NAMALWA (cell line): Measurements from ENCODE around the gene POTEI.
"Not testable (repeated sequence)": the region's sequence is repeated elsewhere in the genome, so short reads cannot be mapped to it uniquely, and the experiment has no call there.

Source experiments
- DNase-seq: peaks from one replicate; pipeline ENCODE4 v3.0.0-alpha.2; 2015; ENCODE audit warnings: low spot score

Gene POTEI

GRCh38 chr2:130509228-130509627 is at the start of gene POTEI:
POTEI (minus strand) TSS chr2:130509328; CDS start chr2:130509235, 93 bp downstream.
- DNase-seq: not testable (repeated sequence)

GRCh38 chr2:130556441-130556840 is 47.3 kb upstream of the POTEI start:
- not testable (repeated sequence) for DNase-seq

- DNase-seq: not testable (repeated sequence)
Measured at GRCh38 chr2:130554178-130554577, 45.0 kb upstream of the POTEI start.

GRCh38 chr2:130549475-130549874 is 40.3 kb upstream of the POTEI start:
- DNase-seq: not testable (repeated sequence)

- DNase-seq: not testable (repeated sequence)
Measured at GRCh38 chr2:130548418-130548817, 39.3 kb upstream of the POTEI start.

GRCh38 chr2:130544978-130545377 is 35.9 kb upstream of the POTEI start:
- DNase-seq: not testable (repeated sequence)

GRCh38 chr2:130543785-130544528 is 34.8 kb upstream of the POTEI start:
- not testable (repeated sequence) for DNase-seq

GRCh38 chr2:130542789-130543188 is 33.7 kb upstream of the POTEI start:
- DNase-seq: not testable (repeated sequence)

GRCh38 chr2:130538271-130538670 is 29.1 kb upstream of the POTEI start:
- not testable (repeated sequence) for DNase-seq

- not testable (repeated sequence) for DNase-seq
Measured at GRCh38 chr2:130536654-130537053, 27.5 kb upstream of the POTEI start.

- DNase-seq: not testable (repeated sequence)
Measured at GRCh38 chr2:130531672-130532071, 22.5 kb upstream of the POTEI start.

- not testable (repeated sequence) for DNase-seq
Measured at GRCh38 chr2:130531225-130531624, 22.1 kb upstream of the POTEI start.

- DNase-seq: not testable (repeated sequence)
Measured at GRCh38 chr2:130530212-130530611, 21.1 kb upstream of the POTEI start.

GRCh38 chr2:130529545-130529944 is 20.4 kb upstream of the POTEI start:
- not testable (repeated sequence) for DNase-seq

GRCh38 chr2:130527365-130527967 is 18.3 kb upstream of the POTEI start:
- not testable (repeated sequence) for DNase-seq

GRCh38 chr2:130522390-130522789 is 13.3 kb upstream of the POTEI start:
- DNase-seq: not testable (repeated sequence)

- DNase-seq: not testable (repeated sequence)
Measured at GRCh38 chr2:130520992-130521391, 11.9 kb upstream of the POTEI start, which contains the start of gene CFC1B. CFC1B (plus strand) TSS chr2:130521222; CDS start chr2:130521485, 263 bp downstream.

- not testable (repeated sequence) for DNase-seq
Measured at GRCh38 chr2:130518516-130519106, 9.5 kb upstream of the POTEI start.

GRCh38 chr2:130511747-130512451 is 2.8 kb upstream of the POTEI start:
- not testable (repeated sequence) for DNase-seq

- not testable (repeated sequence) for DNase-seq
Measured at GRCh38 chr2:130510807-130511746, 1.9 kb upstream of the POTEI start.

GRCh38 chr2:130491073-130491472 is 18.1 kb downstream of the POTEI start:
- not testable (repeated sequence) for DNase-seq
